Pancreas (tissue), 10 donors: ENCODE measurements around the gene C21orf58. TPM values are rescaled to one million over a fixed set of nuclear protein-coding genes. Genes with fewer than 3 reads are reported as not detected.

Experiments
- ATAC-seq, 4 donors: fragments of 200-7000 bp; cut with Tn5 transposase; one replicate each; pipeline versions ENCODE4 v1.8.0 to v1.9.1; 2020; ENCODE audit warnings: mild to moderate bottlenecking in 4 of 4, moderate library complexity in 4 of 4
- DNase-seq, 6 donors: peaks; one replicate each; pipeline ENCODE4 v3.0.0-alpha.2; 2020
- FAIRE-seq: peaks from 2 replicates; lab custom pipeline; 2012; peaks lifted over from hg19 to GRCh38; lab: Jason Lieb, UNC
- H3K27ac ChIP-seq, 4 donors: fragments of 200-600 bp; sonication (generic); 1 replicate in 3 of 4; 2 replicates in 1 of 4; pipeline versions ENCODE4 v1.5.0 to v1.8.0; 2020
- H3K27me3 ChIP-seq, 4 donors: fragments of 200-600 bp; one replicate each; pipeline ENCODE4 v1.8.0; 2021
- H3K36me3 ChIP-seq, 3 donors: fragments of 200-600 bp; sonication (generic) in 1 of 3; one replicate each; pipeline versions ENCODE4 v1.5.0 to v1.8.0; 2020 to 2021
- H3K4me1 ChIP-seq, 3 donors: fragments of 200-600 bp; one replicate each; pipeline ENCODE4 v1.8.0; 2021
- H3K4me3 ChIP-seq, 4 donors: fragments of 200-600 bp; sonication (generic) in 2 of 4; one replicate each; pipeline versions ENCODE4 v1.5.0 to v1.8.0; 2020 to 2021
- H3K9me3 ChIP-seq, 4 donors: fragments of 200-600 bp; one replicate each; pipeline ENCODE4 v1.8.0; 2021
- WGBS, 2 donors: extraction: QIAGEN DNeasy Blood & Tissue Kit; methylation state at CpG; one replicate each; pipeline ENCODE4 v1.1.7; 2013; 5-methylcytosine and 5-hydroxymethylcytosine counted together
- intact Hi-C, 3 donors: fragments of 100-400 bp; cut with DNase I; formaldehyde crosslinking; loops; one replicate each; pipeline versions ENCODE4 v1.11.1 to v1.14.2; 2022
- polyA plus RNA-seq, 2 donors: library from polyadenylated mRNA; stranded (reverse); fragments of 200-250 nt; gene quantifications; one replicate each; pipeline ENCODE4 v1.2.3, GENCODE V29; 2013
- total RNA-seq, 6 donors: library from RNA; stranded (reverse); fragmentation: NEBNext Ultra II Directional in 4 of 6; extraction: Animal tissue kit (Norgen Biotek cat#: 25700) in 4 of 6; gene quantifications; one replicate each; pipeline versions ENCODE4 v1.2.1 to v1.2.4, GENCODE V29; 2021 to 2023
- TF ChIP-seq, protein P1 (sequence below), 4 donors: fragments of 200-600 bp; sonication (generic) in 3 of 4; IDR thresholded peaks; one replicate each; pipeline versions ENCODE4 v1.5.0 to v1.8.0; 2021; ENCODE audit warnings: antibody characterized with exemption in 4 of 4
- donor health status: healthy with polysubstance abuse.
- donor health status: DM: no; HTN: no; CAD: no; lungs with moderate emphysema.
- donor health status: DM: no; HTN: no; CAD: no.
- donor health status: control.
- donor health status: control.
- donor health status: Bipolar disorder and iron deficiency.
- donor health status: DM: yes; HTN: yes; CAD: no.
- donor health status: DM: no; HTN: no; CAD: no.
- donor health status: DM: no; HTN: no; CAD: no.
- donor health status: DM: yes; HTN: yes; CAD: no.

The C21orf58 gene
- total and polyA plus RNA-seq, 8 donors: 0.88 to 13.1 (median 2.7) TPM

DNA sequence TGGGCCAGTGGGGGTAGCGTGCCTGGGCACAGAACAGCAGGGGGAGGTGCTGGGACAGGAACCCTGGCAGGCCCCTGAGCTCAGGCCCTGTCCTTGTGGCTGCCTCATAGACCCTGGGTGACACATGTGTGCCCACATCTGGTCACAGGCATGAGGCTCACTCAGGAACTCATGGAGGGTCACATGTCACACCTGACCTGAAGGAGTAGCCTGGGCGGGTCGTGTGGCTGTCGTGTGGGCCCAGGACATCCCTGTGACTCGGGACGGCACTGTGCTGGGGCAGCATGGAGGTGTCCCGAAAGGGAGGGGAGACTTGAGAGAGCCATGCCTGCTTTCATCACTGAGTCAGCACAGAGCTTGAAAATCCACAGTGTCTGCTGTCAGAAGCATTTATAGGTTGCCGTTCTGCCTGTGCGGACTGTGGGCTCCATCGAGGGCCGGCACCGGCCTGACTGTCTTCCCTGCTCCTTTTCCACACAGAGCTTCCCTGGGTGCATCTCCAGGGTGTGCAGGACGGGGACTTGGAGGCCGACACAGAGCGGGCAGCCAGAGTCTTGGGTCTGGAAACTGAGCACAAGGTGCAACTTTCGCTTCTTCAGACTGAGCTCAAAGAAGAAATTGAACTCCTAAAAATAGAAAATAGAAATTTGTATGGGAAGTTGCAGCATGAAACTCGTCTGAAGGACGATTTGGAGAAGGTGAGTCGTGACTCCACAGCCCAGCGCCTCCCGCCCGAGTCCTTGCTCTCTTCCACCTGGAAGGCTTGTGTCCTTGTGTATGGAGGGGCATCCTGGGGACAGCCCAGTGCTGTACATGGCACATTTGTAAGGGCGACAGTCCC, 33.0 kb upstream of the C21orf58 start:
- no peak overlapping the region for H3K4me3 ChIP-seq
- intact Hi-C loops: no loop called here
- H3K27me3 ChIP-seq: no peaks in the 10 kb centered on the region
- TF ChIP-seq, protein P1, sequence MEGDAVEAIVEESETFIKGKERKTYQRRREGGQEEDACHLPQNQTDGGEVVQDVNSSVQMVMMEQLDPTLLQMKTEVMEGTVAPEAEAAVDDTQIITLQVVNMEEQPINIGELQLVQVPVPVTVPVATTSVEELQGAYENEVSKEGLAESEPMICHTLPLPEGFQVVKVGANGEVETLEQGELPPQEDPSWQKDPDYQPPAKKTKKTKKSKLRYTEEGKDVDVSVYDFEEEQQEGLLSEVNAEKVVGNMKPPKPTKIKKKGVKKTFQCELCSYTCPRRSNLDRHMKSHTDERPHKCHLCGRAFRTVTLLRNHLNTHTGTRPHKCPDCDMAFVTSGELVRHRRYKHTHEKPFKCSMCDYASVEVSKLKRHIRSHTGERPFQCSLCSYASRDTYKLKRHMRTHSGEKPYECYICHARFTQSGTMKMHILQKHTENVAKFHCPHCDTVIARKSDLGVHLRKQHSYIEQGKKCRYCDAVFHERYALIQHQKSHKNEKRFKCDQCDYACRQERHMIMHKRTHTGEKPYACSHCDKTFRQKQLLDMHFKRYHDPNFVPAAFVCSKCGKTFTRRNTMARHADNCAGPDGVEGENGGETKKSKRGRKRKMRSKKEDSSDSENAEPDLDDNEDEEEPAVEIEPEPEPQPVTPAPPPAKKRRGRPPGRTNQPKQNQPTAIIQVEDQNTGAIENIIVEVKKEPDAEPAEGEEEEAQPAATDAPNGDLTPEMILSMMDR (IDR thresholded peaks at IDR 0.05): no peak
- no peaks in the 10 kb centered on the region for H3K4me1 ChIP-seq
- H3K36me3 ChIP-seq: peaks cover 0 to 19% (median 3%) of the 10 kb centered on the region in 3 donors
- WGBS, 2 donors: 91 to 92% methylated on average over 23 of the region's 23 CpGs
- ATAC-seq (no peak), DNase-seq (no peak), FAIRE-seq (no peak)
- no peaks in the 10 kb centered on the region for H3K9me3 ChIP-seq
- H3K27ac ChIP-seq: no peak overlapping the region

DNA sequence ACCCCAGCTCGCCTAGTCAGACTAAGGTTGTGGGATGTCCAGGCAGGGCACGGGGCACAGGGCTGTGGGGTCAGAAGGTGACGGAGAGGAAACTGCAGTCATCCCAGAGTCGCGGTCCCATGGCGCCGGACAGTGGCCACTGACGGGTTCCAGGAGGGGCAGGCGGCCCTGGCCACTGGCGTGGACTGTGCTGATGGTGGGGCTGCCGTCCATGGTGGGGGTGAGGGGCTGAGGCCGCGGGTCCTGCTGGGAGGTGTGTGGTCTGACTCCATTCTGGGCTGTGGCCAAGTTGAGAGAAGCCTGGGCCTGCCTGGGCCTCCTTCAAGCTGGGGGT, 32.3 kb upstream of the C21orf58 start:
- Histone ChIP-seq H3K9me3 (no peaks in the 10 kb centered on the region), H3K36me3 (peaks cover 2 to 20% (median 3%) of the 10 kb centered on the region in 3 donors), H3K27me3 (no peaks in the 10 kb centered on the region), H3K4me1 (no peaks in the 10 kb centered on the region), H3K27ac (no peak overlapping the region), H3K4me3 (no peak overlapping the region)
- peak in 1 of 6 donors; percentile 18 for DNase-seq
- TF ChIP-seq, protein P1 (IDR thresholded peaks at IDR 0.05): no peak
- FAIRE-seq: no peak
- no peak for ATAC-seq
- intact Hi-C loops: no loop called here
- 96% methylated on average over 11 to 13 of the region's 13 CpGs for WGBS, 2 donors

DNA sequence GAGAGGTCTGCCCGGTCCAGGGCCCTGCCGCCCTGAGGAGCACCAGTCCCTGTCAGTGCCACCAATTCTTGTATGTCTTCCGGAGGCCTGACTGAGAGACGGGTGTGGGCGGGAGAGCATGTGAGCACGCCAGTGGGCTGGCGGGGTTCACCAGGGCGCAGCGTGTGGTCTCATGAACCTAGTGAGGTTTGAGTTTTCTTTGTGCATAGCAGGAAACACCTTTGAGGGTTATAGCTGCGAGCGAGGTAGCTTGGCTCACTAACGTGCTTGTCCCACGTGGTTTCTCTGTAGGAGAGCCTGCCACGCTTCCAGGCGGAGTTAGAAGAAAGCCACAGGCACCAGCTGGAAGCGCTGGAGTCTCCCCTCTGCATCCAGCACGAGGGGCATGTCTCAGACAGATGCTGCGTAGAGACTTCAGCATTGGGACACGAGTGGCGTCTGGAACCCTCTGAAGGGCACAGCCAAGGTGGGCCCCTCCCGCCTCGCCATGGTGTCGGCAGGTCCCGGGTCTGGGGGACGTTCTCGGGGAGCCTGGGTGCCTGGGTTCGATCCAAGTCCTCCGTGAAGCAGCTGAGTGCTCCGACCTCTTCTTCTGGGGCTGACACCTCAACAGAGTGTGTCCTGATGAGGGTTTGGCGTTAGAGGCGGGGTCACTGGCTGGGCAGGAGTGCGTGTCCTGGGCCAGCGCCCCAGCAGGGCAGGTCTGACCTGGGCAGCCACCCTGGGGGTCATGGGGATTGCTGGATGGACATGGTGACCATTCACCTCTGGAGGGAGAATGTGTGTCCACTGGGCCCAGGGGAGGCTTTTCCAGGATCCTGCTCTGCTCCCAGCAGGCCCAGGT, 31.7 kb upstream of the C21orf58 start:
- DNase-seq (no peak), ATAC-seq (no peak), FAIRE-seq (no peak)
- intact Hi-C loops: no loop called here
- Histone ChIP-seq H3K9me3 (no peaks in the 10 kb centered on the region), H3K27me3 (no peaks in the 10 kb centered on the region), H3K4me1 (no peaks in the 10 kb centered on the region), H3K4me3 (no peak overlapping the region), H3K36me3 (peaks cover 3 to 26% (median 8%) of the 10 kb centered on the region in 3 donors), H3K27ac (no peak overlapping the region)
- 93 to 96% methylated on average over 33 of the region's 33 CpGs for WGBS, 2 donors
- TF ChIP-seq, protein P1 (IDR thresholded peaks at IDR 0.05): no peak

DNA sequence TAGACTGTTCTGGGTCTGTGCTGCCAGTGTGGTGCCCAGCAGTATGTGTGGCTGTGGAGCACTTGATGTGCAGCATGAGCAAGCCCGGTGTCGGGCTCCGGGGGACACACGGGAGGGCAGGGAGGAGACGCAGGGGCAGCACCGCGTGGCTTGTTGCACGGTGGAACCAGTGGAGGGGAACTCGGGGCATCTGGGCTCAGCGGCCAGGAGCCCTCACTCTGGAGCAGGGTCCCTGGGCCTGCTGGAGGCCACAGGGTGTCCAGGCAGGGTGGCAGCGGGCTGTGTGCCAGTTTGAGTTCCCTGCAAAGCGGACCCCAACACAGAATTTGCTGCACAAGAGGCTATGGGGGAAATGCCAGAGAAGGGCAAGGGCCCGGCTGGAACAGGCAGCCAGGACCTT, 30.8 kb upstream of the C21orf58 start:
- Histone ChIP-seq H3K36me3 (peaks cover 3 to 34% (median 11%) of the 10 kb centered on the region in 3 donors), H3K27me3 (no peaks in the 10 kb centered on the region), H3K4me1 (no peaks in the 10 kb centered on the region), H3K4me3 (no peak overlapping the region), H3K9me3 (no peaks in the 10 kb centered on the region), H3K27ac (no peak overlapping the region)
- TF ChIP-seq, protein P1 (IDR thresholded peaks at IDR 0.05): no peak
- WGBS, 2 donors: 92 to 96% methylated on average over 13 of the region's 13 CpGs
- FAIRE-seq (no peak), ATAC-seq (no peak), DNase-seq (no peak)
- intact Hi-C loops: no loop called here
